Measurements from ENCODE around the gene CLIC4.

GRCh38 chr1:24732186-24732885 lies 12.9 kb upstream of the CLIC4 start:
- TF ChIP-seq CTCF (IDR thresholded peaks at IDR 0.05) (no peak), EP300 (IDR thresholded peaks at IDR 0.05) (no peak), POLR2A (IDR thresholded peaks at IDR 0.05) (no peak)

Data from tibial nerve (tissue), 4 donors.